Measurements from ENCODE around the gene MMRN1. TPM values are rescaled to one million over a fixed set of nuclear protein-coding genes. Genes with fewer than 3 reads are reported as not detected.

The MMRN1 gene
- total and polyA plus RNA-seq, 2 of the 8 experiments (the other 6 are each of a cell fraction or from before 2014, with no cell fraction given) = not detected

DNA sequence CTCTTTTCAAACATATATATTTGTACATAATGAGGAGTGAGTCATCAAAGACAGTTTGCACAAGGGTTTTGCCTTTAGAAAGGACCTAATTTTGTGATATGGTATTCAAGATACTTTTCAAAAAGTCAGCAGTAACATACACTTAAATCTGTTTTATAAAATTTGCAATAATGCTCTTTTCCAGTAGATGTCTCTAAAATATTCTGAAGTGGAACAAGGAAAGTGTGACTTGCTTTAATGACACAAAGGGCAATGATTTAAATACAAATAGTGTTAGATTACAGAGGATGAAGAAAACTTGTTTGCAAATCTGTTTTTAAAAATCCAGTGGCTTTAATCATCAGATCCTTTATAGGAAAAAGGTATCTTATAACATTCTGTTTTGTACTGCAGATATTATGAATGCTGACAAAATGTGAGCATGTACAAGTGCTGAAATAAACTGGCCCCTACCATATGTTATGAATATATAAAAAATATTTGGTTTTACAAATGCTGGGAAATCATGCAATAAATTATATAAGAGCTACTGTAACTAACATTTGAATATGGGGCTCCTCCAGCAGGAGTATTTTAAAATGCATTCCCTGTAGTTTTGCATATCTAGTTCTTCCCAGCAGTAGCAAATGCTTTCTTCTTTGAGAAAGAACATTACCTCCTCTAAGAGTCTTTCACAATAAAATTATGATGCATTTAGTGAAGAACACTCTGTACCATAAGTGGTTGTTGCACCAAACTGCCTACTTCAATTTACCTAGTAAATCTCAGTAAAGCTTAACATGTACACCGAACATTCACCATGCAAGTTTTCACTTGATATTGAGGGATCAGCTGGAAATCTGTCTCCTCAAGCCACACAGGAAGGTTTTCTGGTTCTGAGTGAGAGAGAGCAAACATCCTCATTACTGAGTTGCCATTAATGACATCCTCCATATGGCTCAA is 20.2 kb downstream of the MMRN1 start:
- no peak overlapping the region for H3K4ac ChIP-seq (replicated peaks; ENCODE audit: insufficient read length, low read depth, low read length)
- DNase-seq (ENCODE audit: low read depth in 1 of 2, low spot score in 2 of 2) (no peak), FAIRE-seq (no peak)
- no peak overlapping the region for H2BK15ac ChIP-seq (ENCODE audit: low read length)
- no peak overlapping the region for H3K9ac ChIP-seq (replicated peaks in 1 of 4; ENCODE audit: extremely low read depth in 1 of 4, low read depth in 3 of 4, low read length in 3 of 4)
- H3K4me2 ChIP-seq (ENCODE audit: insufficient read depth in 1 of 2, low read depth in 2 of 2, low read length in 2 of 2) = no peak overlapping the region
- no peak overlapping the region for H2AFZ ChIP-seq (ENCODE audit: low read length)
- H3K79me2 ChIP-seq (ENCODE audit: control insufficient read depth in 1 of 2, insufficient read depth in 2 of 2, low read length in 2 of 2) = no peaks in the 10 kb centered on the region
- H4K20me1 ChIP-seq (replicated peaks in 1 of 2; ENCODE audit: control insufficient read depth in 1 of 2, insufficient read depth in 2 of 2, low read length in 2 of 2) = no peaks in the 10 kb centered on the region
- no peak overlapping the region for H4K5ac ChIP-seq (ENCODE audit: insufficient read length, low read depth, low read length)
- no peak overlapping the region for H2BK12ac ChIP-seq (ENCODE audit: low read depth, low read length)
- POLR2A ChIA-PET (ENCODE audit: partially characterized antibody) = no interaction called here
- no peak overlapping the region for H3K27ac ChIP-seq (ENCODE audit: low read depth, low read length)
- no peak overlapping the region for H3K4me3 ChIP-seq (ENCODE audit: extremely low read depth in 1 of 4, insufficient read depth in 2 of 4, low read depth in 3 of 4, low read length in 4 of 4)
- H3K18ac ChIP-seq (ENCODE audit: extremely low read depth, low read length) = no peak overlapping the region
- H4K8ac ChIP-seq (ENCODE audit: extremely low read depth, insufficient read depth, low read length) = no peak overlapping the region
- H3K27me3 ChIP-seq (replicated peaks in 1 of 4; ENCODE audit: control insufficient read depth in 3 of 4, extremely low read depth in 1 of 4, insufficient read depth in 3 of 4, low read length in 3 of 4) = no peaks in the 10 kb centered on the region
- H2BK5ac ChIP-seq (ENCODE audit: low read depth, low read length) = no peak overlapping the region
- peaks cover 0 to 2% (median 0%) of the 10 kb centered on the region in 4 experiments; a peak in 2 of 7 replicates for H3K4me1 ChIP-seq (replicated peaks in 1 of 4; ENCODE audit: control insufficient read depth in 3 of 4, insufficient read depth in 4 of 4, low read length in 3 of 4)
- no peaks in the 10 kb centered on the region for H3K36me3 ChIP-seq (ENCODE audit: control insufficient read depth in 2 of 4, insufficient read depth in 4 of 4, low read length in 3 of 4)
- no peak overlapping the region for H2BK20ac ChIP-seq (ENCODE audit: low read length)
- CTCF ChIA-PET (ENCODE audit: partially characterized antibody) = interaction anchor here (0.6 to 1.2 kb wide), 3 partner anchors 122 to 274 kb away, joined by 3 to 4 read pairs (median 4); no protein-coding TSS in a partner anchor
- H3K9me3 ChIP-seq (ENCODE audit: insufficient read depth in 2 of 2, low read depth in 1 of 2, low read length in 1 of 2) = no peaks in the 10 kb centered on the region
- H3K79me1 ChIP-seq (ENCODE audit: low read depth, low read length) = no peaks in the 10 kb centered on the region
- no peak overlapping the region for H4K91ac ChIP-seq (replicated peaks; ENCODE audit: insufficient read length, low read length)
- H3K14ac ChIP-seq (ENCODE audit: insufficient read length) = no peak overlapping the region
- H3K56ac ChIP-seq (replicated peaks; ENCODE audit: insufficient read length, low read depth, low read length) = no peak overlapping the region
- no peak overlapping the region for H2AK5ac ChIP-seq (ENCODE audit: low read depth, low read length)
- H2BK120ac ChIP-seq (replicated peaks; ENCODE audit: low read depth, low read length) = no peak overlapping the region
- 91% methylated on average over 1 of the region's 1 CpG; no CpG with 5 or more reads in 1 of the 2 experiments for WGBS, 2 experiments (ENCODE audit: extremely low coverage in 1 of 2, insufficient coverage in 1 of 2, insufficient read length in 1 of 2, insufficient replicate concordance in 2 of 2, low coverage in 1 of 2, low lambda C conversion rate in 2 of 2, missing lambda C conversion rate in 1 of 2)
- no peaks in the 10 kb centered on the region for H3K23me2 ChIP-seq (ENCODE audit: low read depth, low read length)
- H3K23ac ChIP-seq (ENCODE audit: insufficient read length) = peak overlapping the region; percentile 4
- TF ChIP-seq CHD2 (IDR thresholded peaks at IDR 0.05; ENCODE audit: low read length) (no peak), SP4 (IDR thresholded peaks at IDR 0.05; ENCODE audit: low read length) (no peak), RNF2 (IDR thresholded peaks at IDR 0.05; ENCODE audit: borderline replicate concordance, low read depth, low read length, missing control alignments, poor library complexity, severe bottlenecking) (no peak), GTF2F1 (IDR thresholded peaks at IDR 0.05; ENCODE audit: borderline replicate concordance, low read depth, low read length) (no peak), POLR2AphosphoS5 (IDR thresholded peaks at IDR 0.05; ENCODE audit: low read depth, low read length) (no peak), KDM4A (IDR thresholded peaks at IDR 0.05; ENCODE audit: low read depth, low read length, severe bottlenecking) (no peak), JUND (IDR thresholded peaks at IDR 0.05; ENCODE audit: low read length) (no peak), BCL11A (IDR thresholded peaks at IDR 0.05; ENCODE audit: low read depth in 2 of 2, low read length in 2 of 2) (no peak), FOSL1 (IDR thresholded peaks at IDR 0.05; ENCODE audit: insufficient read depth, low read depth, low read length) (no peak), NRF1 (IDR thresholded peaks at IDR 0.05; ENCODE audit: low read depth, low read length) (no peak)
- TF ChIP-seq, protein P1, sequence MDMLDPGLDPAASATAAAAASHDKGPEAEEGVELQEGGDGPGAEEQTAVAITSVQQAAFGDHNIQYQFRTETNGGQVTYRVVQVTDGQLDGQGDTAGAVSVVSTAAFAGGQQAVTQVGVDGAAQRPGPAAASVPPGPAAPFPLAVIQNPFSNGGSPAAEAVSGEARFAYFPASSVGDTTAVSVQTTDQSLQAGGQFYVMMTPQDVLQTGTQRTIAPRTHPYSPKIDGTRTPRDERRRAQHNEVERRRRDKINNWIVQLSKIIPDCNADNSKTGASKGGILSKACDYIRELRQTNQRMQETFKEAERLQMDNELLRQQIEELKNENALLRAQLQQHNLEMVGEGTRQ (IDR thresholded peaks at IDR 0.05; ENCODE audit: low read length) = no peak
